ENCODE results near the gene FBXO4. TPM values are rescaled to one million over a fixed set of nuclear protein-coding genes. Genes with fewer than 3 reads are reported as not detected.

Gene FBXO4
- polyA plus RNA-seq, 2 of the 4 experiments (the other 2 are of a cell fraction): 9.8 to 22.5 TPM

DNA sequence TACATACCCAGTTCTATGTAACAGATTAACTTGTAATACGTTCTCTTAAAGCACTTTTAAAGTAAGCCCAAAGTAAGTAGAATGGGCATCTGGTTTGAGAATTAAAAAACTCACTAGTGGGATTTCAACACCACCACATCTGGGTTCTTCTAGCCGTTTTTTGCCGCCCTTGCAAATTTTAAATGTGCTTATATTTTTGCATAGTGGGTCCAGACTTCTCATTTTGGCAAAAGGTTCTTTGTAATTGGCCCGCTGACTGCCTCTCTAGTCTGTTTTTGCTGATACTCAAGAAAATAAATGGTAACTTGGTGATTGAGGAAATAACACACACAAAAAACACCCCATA, 582 bp upstream of the FBXO4 start:
- FAIRE-seq (no peak), ATAC-seq (no peak), DNase-seq (ENCODE audit: low read depth in 1 of 2, low spot score in 1 of 2) (no peak)
- CTCF ChIA-PET: interaction anchor here (0.6 to 2.0 kb wide), 6 partner anchors 10 to 499 kb away, joined by 3 to 4 read pairs (median 4); partner anchors contain the start of gene GHR
- 0 out of 3 replicates have a peak, but pooled peaks cover 4% of the 10 kb centered on the region for H3K4me1 ChIP-seq
- H3K4me2 ChIP-seq: peak overlapping the region; percentile 80
- H3K27ac ChIP-seq: peak overlapping the region; percentile 90 to 95
- POLR2A ChIA-PET: interaction anchor here (1.0 to 1.7 kb wide), 2 partner anchors 20 to 68 kb away, joined by 5 to 27 read pairs; partner anchors contain the start of gene RIMOC1
- no peaks in the 10 kb centered on the region for H3K9me3 ChIP-seq
- H3K4me3 ChIP-seq: peak overlapping the region; percentile 89
- WGBS (ENCODE audit: missing lambda C conversion rate): 73% methylated on average over 4 of the region's 4 CpGs
- TF ChIP-seq TP53 (CRISPR knock-in tag; IDR thresholded peaks at IDR 0.05): no peak
- no peak for TF ChIP-seq KDM5A (IDR thresholded peaks at IDR 0.05)
- TF ChIP-seq JUNB (IDR thresholded peaks at IDR 0.05): no peak
- TF ChIP-seq, protein P1, sequence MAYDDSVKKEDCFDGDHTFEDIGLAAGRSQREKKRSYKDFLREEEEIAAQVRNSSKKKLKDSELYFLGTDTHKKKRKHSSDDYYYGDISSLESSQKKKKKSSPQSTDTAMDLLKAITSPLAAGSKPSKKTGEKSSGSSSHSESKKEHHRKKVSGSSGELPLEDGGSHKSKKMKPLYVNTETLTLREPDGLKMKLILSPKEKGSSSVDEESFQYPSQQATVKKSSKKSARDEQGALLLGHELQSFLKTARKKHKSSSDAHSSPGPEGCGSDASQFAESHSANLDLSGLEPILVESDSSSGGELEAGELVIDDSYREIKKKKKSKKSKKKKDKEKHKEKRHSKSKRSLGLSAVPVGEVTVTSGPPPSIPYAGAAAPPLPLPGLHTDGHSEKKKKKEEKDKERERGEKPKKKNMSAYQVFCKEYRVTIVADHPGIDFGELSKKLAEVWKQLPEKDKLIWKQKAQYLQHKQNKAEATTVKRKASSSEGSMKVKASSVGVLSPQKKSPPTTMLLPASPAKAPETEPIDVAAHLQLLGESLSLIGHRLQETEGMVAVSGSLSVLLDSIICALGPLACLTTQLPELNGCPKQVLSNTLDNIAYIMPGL (CRISPR knock-in tag; IDR thresholded peaks at IDR 0.05; ENCODE audit: borderline replicate concordance): no peak
- TF ChIP-seq MAFK (IDR thresholded peaks at IDR 0.05; ENCODE audit: partially characterized antibody): peak; percentile 96

DNA sequence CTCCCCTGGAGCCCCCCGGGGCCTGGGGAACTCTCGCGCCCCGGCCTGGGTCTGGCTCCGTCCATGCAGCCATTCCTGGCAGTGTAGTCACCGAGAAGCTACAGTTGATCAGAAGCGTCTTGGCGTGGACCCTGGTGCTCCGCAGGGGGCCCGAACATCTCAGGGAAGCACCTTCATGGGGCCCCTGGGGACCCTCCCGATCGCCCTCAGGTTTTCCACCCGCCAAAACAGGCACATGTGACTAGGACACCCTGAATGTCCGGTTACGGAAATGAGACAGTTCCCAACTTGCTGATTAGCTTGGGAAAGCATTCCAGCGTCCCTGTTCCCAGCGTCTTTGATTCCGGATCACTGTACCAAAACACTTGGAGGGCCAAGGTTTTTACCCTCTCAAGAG, 472 bp downstream of the FBXO4 start:
- no peak for TF ChIP-seq FOXS1 (CRISPR knock-in tag; IDR thresholded peaks at IDR 0.05)
- TF ChIP-seq RFX5 (IDR thresholded peaks at IDR 0.05): no peak
- TF ChIP-seq JUN (IDR thresholded peaks at IDR 0.05): peak in 1 of 2 experiments; percentile 26; a peak in 1 of 5 replicates
- no peak for TF ChIP-seq ESRRA (IDR thresholded peaks at IDR 0.05; ENCODE audit: borderline replicate concordance, low read length)
- 0 out of 2 replicates have a peak, but pooled peaks have one; percentile 73 for TF ChIP-seq PHF8 (IDR thresholded peaks at IDR 0.05; ENCODE audit: borderline replicate concordance, low read depth)
- ATAC-seq: no peak; a peak in 2 of 6 replicates
- Histone ChIP-seq H3K9me3 (no peaks in the 10 kb centered on the region), H3K4me3 (peak overlapping the region; percentile 89), H3K4me1 (0 out of 3 replicates have a peak, but pooled peaks cover 4% of the 10 kb centered on the region), H3K27ac (peak overlapping the region; percentile 90 to 95), H3K4me2 (peak overlapping the region; percentile 80)
- POLR2A ChIA-PET: interaction anchor here (1.0 to 1.7 kb wide), 2 partner anchors 21 to 69 kb away, joined by 5 to 27 read pairs; partner anchors contain the start of gene RIMOC1
- 4% methylated on average over 10 of the region's 18 CpGs for WGBS (ENCODE audit: missing lambda C conversion rate)
- CTCF ChIA-PET: interaction anchor here (0.6 to 2.0 kb wide), 8 partner anchors 14 to 746 kb away, joined by 3 to 6 read pairs (median 4); partner anchors contain the start of gene GHR
- no peak for FAIRE-seq
- peak; percentile 9 to 36 for DNase-seq (ENCODE audit: low read depth in 1 of 2, low spot score in 1 of 2)

DNA sequence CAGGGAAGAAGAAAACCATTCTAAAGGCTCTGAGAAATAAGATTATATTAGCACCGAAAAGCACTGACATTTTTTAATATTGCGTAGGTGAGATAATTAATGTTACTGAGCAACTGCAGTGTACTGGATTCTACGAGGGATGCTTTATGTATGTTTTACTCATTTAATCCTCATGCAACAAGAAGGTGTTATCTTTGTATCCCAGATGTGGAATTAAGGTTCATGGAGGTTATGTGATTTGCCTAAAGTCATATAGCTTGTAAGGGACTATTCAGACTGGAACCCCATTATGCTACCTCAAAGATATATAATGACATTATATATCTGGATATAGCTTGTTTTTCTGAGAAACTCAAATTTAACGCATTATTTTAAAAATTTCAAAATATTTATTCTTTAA, 2.5 kb downstream of the FBXO4 start:
- Histone ChIP-seq H3K4me2 (no peak overlapping the region), H3K4me3 (no peak overlapping the region), H3K9me3 (no peaks in the 10 kb centered on the region), H3K27ac (no peak overlapping the region), H3K4me1 (0 out of 3 replicates have a peak, but pooled peaks cover 4% of the 10 kb centered on the region)
- TF ChIP-seq EHMT2 (IDR thresholded peaks at IDR 0.05; ENCODE audit: low read depth) (no peak), FOSL2 (IDR thresholded peaks at IDR 0.05) (no peak), FOSL2 (CRISPR knock-in tag; IDR thresholded peaks at IDR 0.05) (no peak), MYC (IDR thresholded peaks at IDR 0.05; ENCODE audit: borderline replicate concordance, low read length) (no peak), RAD21 (conservative IDR thresholded peaks at IDR 0.05 in 1 of 2, IDR thresholded peaks at IDR 0.05 in 1 of 2) (no peak), RFX5 (IDR thresholded peaks at IDR 0.05) (no peak), HOXB5 (CRISPR knock-in tag; IDR thresholded peaks at IDR 0.05) (no peak), HDAC2 (IDR thresholded peaks at IDR 0.05) (no peak), ZNF302 (CRISPR knock-in tag; IDR thresholded peaks at IDR 0.05) (no peak), RNF2 (IDR thresholded peaks at IDR 0.05; ENCODE audit: borderline replicate concordance, low read depth) (no peak), TFCP2L1 (CRISPR knock-in tag; IDR thresholded peaks at IDR 0.05) (no peak), POLR2A (IDR thresholded peaks at IDR 0.05; ENCODE audit: low read length) (no peak), SREBF2 (IDR thresholded peaks at IDR 0.05) (no peak), TP53 (CRISPR knock-in tag; IDR thresholded peaks at IDR 0.05) (no peak), POLR2AphosphoS2 (conservative IDR thresholded peaks at IDR 0.05; ENCODE audit: low read length) (no peak), FOXS1 (CRISPR knock-in tag; IDR thresholded peaks at IDR 0.05) (no peak), KDM5A (IDR thresholded peaks at IDR 0.05) (no peak)
- TF ChIP-seq, protein P2, sequence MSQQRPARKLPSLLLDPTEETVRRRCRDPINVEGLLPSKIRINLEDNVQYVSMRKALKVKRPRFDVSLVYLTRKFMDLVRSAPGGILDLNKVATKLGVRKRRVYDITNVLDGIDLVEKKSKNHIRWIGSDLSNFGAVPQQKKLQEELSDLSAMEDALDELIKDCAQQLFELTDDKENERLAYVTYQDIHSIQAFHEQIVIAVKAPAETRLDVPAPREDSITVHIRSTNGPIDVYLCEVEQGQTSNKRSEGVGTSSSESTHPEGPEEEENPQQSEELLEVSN (IDR thresholded peaks at IDR 0.05; ENCODE audit: borderline replicate concordance, low read depth): no peak
- TF ChIP-seq, protein P1 (CRISPR knock-in tag; IDR thresholded peaks at IDR 0.05; ENCODE audit: borderline replicate concordance): no peak
- TF ChIP-seq, protein P3, sequence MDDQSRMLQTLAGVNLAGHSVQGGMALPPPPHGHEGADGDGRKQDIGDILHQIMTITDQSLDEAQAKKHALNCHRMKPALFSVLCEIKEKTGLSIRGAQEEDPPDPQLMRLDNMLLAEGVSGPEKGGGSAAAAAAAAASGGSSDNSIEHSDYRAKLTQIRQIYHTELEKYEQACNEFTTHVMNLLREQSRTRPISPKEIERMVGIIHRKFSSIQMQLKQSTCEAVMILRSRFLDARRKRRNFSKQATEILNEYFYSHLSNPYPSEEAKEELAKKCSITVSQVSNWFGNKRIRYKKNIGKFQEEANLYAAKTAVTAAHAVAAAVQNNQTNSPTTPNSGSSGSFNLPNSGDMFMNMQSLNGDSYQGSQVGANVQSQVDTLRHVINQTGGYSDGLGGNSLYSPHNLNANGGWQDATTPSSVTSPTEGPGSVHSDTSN (IDR thresholded peaks at IDR 0.05): no peak
- TF ChIP-seq, protein P4, sequence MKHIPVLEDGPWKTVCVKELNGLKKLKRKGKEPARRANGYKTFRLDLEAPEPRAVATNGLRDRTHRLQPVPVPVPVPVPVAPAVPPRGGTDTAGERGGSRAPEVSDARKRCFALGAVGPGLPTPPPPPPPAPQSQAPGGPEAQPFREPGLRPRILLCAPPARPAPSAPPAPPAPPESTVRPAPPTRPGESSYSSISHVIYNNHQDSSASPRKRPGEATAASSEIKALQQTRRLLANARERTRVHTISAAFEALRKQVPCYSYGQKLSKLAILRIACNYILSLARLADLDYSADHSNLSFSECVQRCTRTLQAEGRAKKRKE (CRISPR knock-in tag; IDR thresholded peaks at IDR 0.05; ENCODE audit: low read depth): no peak
- DNase-seq (ENCODE audit: low read depth in 1 of 2, low spot score in 1 of 2) (no peak), FAIRE-seq (no peak), ATAC-seq (no peak)
- CTCF ChIA-PET: no interaction called here
- WGBS (ENCODE audit: missing lambda C conversion rate): 90% methylated on average over 4 of the region's 4 CpGs
- POLR2A ChIA-PET: no interaction called here
